HG02973 (cell line): Measurements from ENCODE around the gene IGSF21.
"Not testable (repeated sequence)": the region's sequence is repeated elsewhere in the genome, so short reads cannot be mapped to it uniquely, and the experiment has no call there.

Experiments
- ATAC-seq: cut with Tn5 transposase; IDR thresholded peaks from one replicate; pipeline ENCODE4 v1.9.1; 2021; ENCODE audit warnings: moderate library complexity; ENCODE audit not compliant: unreplicated experiment

The IGSF21 gene

GRCh38 chr1:18414872-18415447 lies 307.4 kb downstream of the IGSF21 start:
- ATAC-seq = no peak

GRCh38 chr1:18415448-18416027 lies 307.9 kb downstream of the IGSF21 start:
- ATAC-seq = no peak

GRCh38 chr1:18416126-18416525 lies 308.5 kb downstream of the IGSF21 start:
- ATAC-seq = not testable (repeated sequence)

GRCh38 chr1:18417316-18418269 lies 310.0 kb downstream of the IGSF21 start:
- ATAC-seq = no peak

GRCh38 chr1:18419113-18419844 lies 311.7 kb downstream of the IGSF21 start:
- ATAC-seq = no peak

GRCh38 chr1:18419845-18420184 lies 312.2 kb downstream of the IGSF21 start:
- no peak for ATAC-seq

GRCh38 chr1:18422076-18422777 lies 314.6 kb downstream of the IGSF21 start:
- no peak for ATAC-seq

GRCh38 chr1:18422954-18423353 lies 315.4 kb downstream of the IGSF21 start:
- no peak for ATAC-seq

GRCh38 chr1:18426580-18426979 lies 319.0 kb downstream of the IGSF21 start:
- ATAC-seq = no peak
